Astrocyte of the cerebellum (primary cell): ENCODE results near the gene SLC2A11.

Source experiments
- DNase-seq: peaks from one replicate; pipeline ENCODE4 v3.0.0-alpha.2; 2011; ENCODE audit warnings: low read depth
- H3K4me3 ChIP-seq: 2 replicates; pipeline ENCODE4 v1.5.1; 2011; ENCODE audit warnings: mild to moderate bottlenecking, low read depth, low read length, moderate library complexity
- in situ Hi-C: cut with HindIII; loops from 2 replicates; pipeline ENCODE4 v1.10.0; 2017; ENCODE audit warnings: low sequenced_read_pairs
- TF ChIP-seq, protein P1 (sequence below): IDR thresholded peaks from 2 replicates; pipeline ENCODE4 v1.5.1; 2012; ENCODE audit warnings: low read length, low read depth, moderate library complexity, mild to moderate bottlenecking; ENCODE audit errors: missing control alignments

The SLC2A11 gene

DNA sequence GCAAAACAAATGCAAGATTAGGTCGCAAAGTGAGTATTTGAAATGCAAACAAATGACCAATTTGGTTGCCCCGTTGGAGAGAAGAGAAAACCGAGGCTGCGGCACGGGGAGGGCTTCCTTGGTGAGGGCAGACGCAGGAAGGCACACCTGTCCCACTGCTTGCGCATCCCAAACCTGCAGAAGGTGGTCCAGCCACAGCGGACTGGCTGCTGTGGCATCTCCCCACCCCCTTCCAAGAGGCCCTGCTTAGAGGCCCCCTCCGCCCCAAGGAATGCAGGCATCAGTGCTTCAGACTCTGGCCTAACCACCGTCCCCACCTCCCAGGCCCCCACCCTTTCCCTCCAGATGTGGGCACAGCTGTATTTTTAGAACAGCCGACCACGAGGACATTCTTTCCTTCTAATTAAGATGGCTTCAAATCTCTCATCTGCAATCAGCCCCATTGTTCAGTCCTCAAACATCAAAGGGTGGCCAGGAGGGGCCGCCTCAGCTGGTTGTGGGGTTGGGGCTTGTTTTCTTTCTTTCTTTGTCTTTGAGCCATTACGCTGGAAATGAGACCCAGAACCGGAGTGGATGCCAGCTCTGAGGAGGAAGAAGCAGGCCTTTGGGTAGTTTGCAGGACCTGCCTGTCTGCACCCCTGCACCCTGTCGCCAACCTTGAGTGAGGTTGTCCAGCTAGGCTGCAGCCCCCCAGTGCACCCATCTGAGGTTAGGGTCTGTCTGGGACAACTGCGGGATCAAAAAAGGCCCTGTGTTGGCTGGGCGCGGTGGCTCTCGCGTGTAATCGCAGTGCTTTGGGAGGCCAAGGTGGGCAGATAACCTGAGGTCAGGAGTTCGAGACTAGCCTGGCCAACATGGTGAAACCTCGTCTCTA lies 9.4 kb upstream of the SLC2A11 start:
- H3K4me3 ChIP-seq, result no peak overlapping the region
- TF ChIP-seq, protein P1, sequence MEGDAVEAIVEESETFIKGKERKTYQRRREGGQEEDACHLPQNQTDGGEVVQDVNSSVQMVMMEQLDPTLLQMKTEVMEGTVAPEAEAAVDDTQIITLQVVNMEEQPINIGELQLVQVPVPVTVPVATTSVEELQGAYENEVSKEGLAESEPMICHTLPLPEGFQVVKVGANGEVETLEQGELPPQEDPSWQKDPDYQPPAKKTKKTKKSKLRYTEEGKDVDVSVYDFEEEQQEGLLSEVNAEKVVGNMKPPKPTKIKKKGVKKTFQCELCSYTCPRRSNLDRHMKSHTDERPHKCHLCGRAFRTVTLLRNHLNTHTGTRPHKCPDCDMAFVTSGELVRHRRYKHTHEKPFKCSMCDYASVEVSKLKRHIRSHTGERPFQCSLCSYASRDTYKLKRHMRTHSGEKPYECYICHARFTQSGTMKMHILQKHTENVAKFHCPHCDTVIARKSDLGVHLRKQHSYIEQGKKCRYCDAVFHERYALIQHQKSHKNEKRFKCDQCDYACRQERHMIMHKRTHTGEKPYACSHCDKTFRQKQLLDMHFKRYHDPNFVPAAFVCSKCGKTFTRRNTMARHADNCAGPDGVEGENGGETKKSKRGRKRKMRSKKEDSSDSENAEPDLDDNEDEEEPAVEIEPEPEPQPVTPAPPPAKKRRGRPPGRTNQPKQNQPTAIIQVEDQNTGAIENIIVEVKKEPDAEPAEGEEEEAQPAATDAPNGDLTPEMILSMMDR, result no peak
- DNase-seq, result no peak
- in situ Hi-C loops, result no loop called here

DNA sequence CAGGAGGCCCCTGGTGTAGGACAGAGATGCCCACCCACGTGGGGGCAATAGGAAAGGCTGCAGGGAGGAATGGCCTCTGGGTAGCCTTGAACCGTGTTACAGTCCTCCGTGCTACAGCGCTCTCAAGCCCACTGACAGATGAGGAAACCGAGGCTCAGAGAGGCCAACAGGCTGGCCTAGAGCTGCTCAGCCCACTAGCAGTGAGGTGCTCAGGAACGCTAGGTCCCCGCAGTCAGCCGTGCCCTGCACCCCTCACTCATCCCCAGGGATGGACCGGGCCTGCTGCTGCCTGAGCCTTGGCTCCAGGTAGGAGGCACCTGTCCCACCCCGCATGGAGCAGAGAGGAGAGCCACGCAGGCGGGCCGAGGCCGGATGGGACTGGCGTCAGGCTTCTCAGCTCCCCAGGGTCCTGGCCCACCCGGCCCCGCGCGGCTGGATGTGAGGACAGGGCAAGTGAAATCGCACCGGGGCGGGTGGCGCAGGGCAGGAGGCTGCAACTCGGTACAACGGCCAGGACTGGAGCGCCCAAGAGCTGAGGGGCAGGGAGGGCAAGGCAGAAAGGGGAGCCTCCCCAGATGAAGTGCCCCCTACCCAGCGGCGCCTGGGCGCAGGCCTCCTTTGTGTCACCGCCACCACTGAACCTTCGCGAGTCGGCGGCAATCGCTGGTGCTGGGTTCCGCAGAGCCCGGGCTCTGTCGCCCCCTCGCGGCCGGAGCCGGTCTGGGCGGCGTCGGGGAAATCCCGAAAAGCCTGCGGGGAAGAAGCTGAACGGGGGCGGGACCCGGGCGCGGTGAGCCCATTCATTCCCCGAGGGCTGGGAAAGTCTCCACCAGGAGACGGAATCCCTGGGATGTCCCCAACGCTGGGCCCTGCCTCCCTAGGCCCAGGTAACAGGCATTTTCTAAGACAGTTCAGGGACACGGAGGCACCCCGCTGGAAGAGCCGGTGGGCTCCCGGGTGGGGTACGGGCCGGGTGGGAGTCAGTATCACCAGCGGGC lies 8.4 kb upstream of the SLC2A11 start:
- TF ChIP-seq, protein P1, result peak; percentile 94
- in situ Hi-C loops, result no loop called here
- DNase-seq, result no peak
- no peak overlapping the region for H3K4me3 ChIP-seq

DNA sequence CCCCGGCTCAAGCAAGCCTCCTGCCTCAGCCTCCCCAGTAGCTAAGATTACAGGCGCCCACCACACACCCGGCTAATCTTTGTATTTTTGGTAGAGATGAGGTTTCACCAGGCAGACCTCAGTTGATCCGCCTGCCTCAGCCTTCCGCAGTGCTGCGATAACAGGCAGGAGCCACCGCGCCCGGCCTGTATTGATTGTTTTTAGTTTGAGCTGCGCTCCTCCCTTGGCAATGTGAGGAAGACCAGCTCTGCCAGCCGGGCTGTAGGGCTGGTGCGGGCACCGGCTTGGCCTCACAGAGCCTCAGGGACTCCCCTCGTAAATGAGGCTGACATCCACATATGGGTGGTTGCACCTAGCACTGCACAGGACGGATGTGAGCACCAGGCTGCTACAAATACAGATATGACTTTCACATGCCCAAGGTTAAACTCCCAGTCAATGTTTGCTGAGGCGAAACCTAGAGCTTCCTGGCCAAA lies 7.5 kb upstream of the SLC2A11 start:
- DNase-seq, result no peak
- TF ChIP-seq, protein P1, result no peak
- no peak overlapping the region for H3K4me3 ChIP-seq
- in situ Hi-C loops, result no loop called here

DNA sequence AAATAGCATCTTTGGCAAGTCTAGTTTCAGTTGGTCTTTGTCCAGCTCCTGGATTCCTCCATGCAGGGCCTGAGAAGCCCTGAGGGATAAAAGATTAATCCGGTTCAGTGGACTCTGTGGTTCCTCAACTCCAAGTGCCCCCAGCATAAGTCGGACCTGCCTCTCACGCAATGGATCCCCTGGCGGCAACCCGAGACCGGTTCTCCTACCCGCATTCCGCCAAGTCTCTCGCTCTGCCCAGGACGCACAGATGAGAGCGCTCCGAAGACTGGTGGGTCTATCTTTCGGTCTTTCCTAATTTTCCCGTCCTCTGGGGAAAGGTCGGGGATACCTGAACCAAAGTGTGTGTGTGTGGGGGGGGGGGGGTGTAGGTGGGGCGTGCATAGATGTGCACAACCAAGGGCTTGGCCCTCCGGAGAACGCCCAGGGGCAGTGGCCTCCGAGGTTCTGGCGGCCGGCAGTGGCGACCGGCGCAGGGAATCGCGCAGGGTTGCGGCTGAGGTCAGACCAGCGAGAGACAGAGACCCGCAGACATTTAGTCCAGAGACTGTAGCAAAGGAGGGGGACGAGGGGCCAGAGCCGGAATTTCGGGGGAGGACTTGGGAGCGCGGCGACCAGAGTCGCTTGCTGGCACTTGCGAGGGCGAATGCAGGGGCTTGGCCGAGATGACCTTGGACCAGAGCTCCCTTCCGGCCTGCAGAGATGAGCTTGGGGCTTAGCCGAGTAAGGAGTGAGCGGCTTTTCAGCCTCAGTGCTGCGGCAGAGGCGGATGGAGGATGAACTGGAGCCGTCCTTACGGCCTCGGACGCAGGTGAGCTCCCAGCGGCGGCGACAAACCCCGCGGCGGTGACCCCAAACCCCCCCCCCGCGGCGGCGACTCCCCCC lies 712 bp upstream of the SLC2A11 start:
- H3K4me3 ChIP-seq, result peak overlapping the region; percentile 69
- DNase-seq, result peak; percentile 65
- in situ Hi-C loops, result no loop called here
- TF ChIP-seq, protein P1, result peak; percentile 22

DNA sequence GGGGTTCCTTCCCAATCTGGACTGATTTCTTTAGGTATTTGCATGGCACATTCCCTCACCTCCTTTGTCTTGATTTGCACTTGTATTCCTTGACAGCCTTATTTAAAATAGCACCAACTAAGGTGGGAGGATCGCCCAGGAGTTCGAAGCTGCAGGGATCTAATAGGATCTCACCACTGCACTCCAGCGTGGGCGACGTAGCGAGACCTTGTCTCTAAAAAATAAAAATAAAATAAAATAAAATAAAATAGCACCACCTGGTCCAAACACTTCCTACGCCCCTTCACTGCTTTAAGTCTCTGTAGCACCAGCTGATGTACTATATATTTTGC lies 775 bp downstream of the SLC2A11 start:
- in situ Hi-C loops, result no loop called here
- TF ChIP-seq, protein P1, result no peak

More for the DNA sequence above, 775 bp downstream of the SLC2A11 start:
- H3K4me3 ChIP-seq, result peak overlapping the region; percentile 69
- no peak for DNase-seq
